A204.1 (cell line): ENCODE data around the gene ROBO1.
"Not testable (repeated sequence)": the region's sequence is repeated elsewhere in the genome, so short reads cannot be mapped to it uniquely, and the experiment has no call there.

Source experiments
- FAIRE-seq: peaks from 2 replicates; lab custom pipeline; 2012; peaks lifted over from hg19 to GRCh38; lab: Jason Lieb, UNC

The ROBO1 gene

GRCh38 chr3:79306934-79307570 is 460.7 kb downstream of the ROBO1 start:
- no peak for FAIRE-seq

- not testable (repeated sequence) for FAIRE-seq
Measured at GRCh38 chr3:79299949-79300635, 467.7 kb downstream of the ROBO1 start.

GRCh38 chr3:79297245-79297960 is 470.4 kb downstream of the ROBO1 start:
- no peak for FAIRE-seq

GRCh38 chr3:79286882-79287281 is 480.9 kb downstream of the ROBO1 start:
- no peak for FAIRE-seq

- no peak for FAIRE-seq
Measured at GRCh38 chr3:79285871-79286270, 481.9 kb downstream of the ROBO1 start.

GRCh38 chr3:79285380-79285779 is 482.4 kb downstream of the ROBO1 start:
- FAIRE-seq: no peak

- FAIRE-seq: peak; percentile 25
Measured at GRCh38 chr3:79284781-79285180, 483.0 kb downstream of the ROBO1 start.

- FAIRE-seq: no peak
Measured at GRCh38 chr3:79278681-79279080, 489.1 kb downstream of the ROBO1 start.

GRCh38 chr3:79268422-79268821 is 499.4 kb downstream of the ROBO1 start:
- no peak for FAIRE-seq

- FAIRE-seq: no peak
Measured at GRCh38 chr3:79264892-79265291, 502.9 kb downstream of the ROBO1 start.

- FAIRE-seq: no peak
Measured at GRCh38 chr3:79263423-79263822, 504.4 kb downstream of the ROBO1 start.

GRCh38 chr3:79258479-79258878 is 509.3 kb downstream of the ROBO1 start:
- no peak for FAIRE-seq

- FAIRE-seq: no peak
Measured at GRCh38 chr3:79257791-79258190, 510.0 kb downstream of the ROBO1 start.

- FAIRE-seq: no peak
Measured at GRCh38 chr3:79255702-79256101, 512.1 kb downstream of the ROBO1 start.

- FAIRE-seq: no peak
Measured at GRCh38 chr3:79255292-79255691, 512.5 kb downstream of the ROBO1 start.

- no peak for FAIRE-seq
Measured at GRCh38 chr3:79253704-79254103, 514.1 kb downstream of the ROBO1 start.

GRCh38 chr3:79253271-79253670 is 514.5 kb downstream of the ROBO1 start:
- no peak for FAIRE-seq

GRCh38 chr3:79250746-79251145 is 517.1 kb downstream of the ROBO1 start:
- no peak for FAIRE-seq

GRCh38 chr3:79249701-79250100 is 518.1 kb downstream of the ROBO1 start:
- no peak for FAIRE-seq

GRCh38 chr3:79247725-79248043 is 520.1 kb downstream of the ROBO1 start:
- no peak for FAIRE-seq

- FAIRE-seq: no peak
Measured at GRCh38 chr3:79246875-79247724, 520.7 kb downstream of the ROBO1 start.

- no peak for FAIRE-seq
Measured at GRCh38 chr3:79245284-79246138, 522.3 kb downstream of the ROBO1 start.
